HG02884 (cell line): Measurements from ENCODE around the gene FOXL3.

Source experiments
- ATAC-seq: cut with Tn5 transposase; IDR thresholded peaks from one replicate; pipeline ENCODE4 v1.9.1; 2021; ENCODE audit warnings: mild to moderate bottlenecking, moderate library complexity; ENCODE audit not compliant: unreplicated experiment

Gene FOXL3

DNA sequence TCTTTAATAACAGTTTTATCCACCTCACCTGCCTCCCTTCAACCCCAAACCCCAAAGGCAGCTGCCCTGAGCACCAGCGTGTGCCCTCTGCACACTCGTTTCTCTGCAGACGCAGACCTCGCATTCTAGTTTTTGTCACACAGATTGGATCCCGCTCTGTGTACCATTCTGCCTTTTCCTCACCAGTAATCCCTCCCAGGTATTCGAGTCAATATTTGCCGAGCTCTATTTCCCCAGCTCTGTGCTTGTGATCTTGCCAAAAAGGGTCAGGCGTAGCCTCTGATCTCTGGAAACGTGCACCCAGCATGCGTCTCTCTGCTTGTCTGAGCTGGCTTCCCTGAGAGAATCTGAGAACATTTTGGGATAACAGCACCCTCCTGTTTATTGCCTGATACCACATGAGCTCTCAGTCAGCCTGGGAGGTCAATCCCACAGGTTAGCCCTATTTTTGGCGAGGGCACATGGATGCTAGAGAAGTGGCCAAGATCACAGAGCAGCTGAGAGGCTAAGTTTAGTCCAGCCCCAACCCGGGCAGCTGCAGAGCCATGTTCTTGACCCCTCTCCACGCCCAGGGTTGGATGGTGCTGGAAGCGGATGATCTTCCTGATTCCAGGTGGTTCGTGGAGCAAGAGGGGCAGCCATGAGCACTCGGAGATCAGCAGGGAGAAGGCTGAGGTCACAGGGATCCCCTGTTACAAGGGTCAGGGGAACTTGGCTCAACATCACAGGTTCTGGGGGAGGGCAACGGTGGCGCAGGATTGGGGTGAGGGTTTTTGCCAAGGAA, 29.1 kb downstream of the FOXL3 start:
- no peak for ATAC-seq

GRCh38 chr7:320297-320696, 30.3 kb downstream of the FOXL3 start:
- no peak for ATAC-seq

- no peak for ATAC-seq
Measured at GRCh38 chr7:322111-322671, 32.2 kb downstream of the FOXL3 start.

- no peak for ATAC-seq
Measured at GRCh38 chr7:322708-323111, 32.7 kb downstream of the FOXL3 start.

- no peak for ATAC-seq
Measured at GRCh38 chr7:323410-323809, 33.4 kb downstream of the FOXL3 start.

DNA sequence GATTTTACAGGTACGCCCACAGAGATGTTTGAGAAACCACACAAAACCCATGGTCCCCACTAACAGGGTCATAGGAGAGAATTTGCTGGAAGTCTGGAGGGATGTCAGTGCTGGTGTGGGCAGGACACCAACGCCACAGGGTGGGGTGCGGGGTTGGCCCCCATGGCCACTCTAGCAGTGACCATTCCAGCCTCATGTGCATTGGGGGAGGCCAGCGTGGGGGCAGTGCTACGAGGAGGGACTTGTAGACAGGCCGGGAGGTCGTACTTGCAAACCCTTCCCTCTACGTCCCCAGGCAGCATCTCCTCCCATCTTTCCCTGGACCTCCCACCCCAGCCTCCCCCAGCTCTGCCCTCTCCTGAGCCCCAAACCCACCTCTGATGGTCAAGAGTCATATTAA, 34.0 kb downstream of the FOXL3 start:
- no peak for ATAC-seq

DNA sequence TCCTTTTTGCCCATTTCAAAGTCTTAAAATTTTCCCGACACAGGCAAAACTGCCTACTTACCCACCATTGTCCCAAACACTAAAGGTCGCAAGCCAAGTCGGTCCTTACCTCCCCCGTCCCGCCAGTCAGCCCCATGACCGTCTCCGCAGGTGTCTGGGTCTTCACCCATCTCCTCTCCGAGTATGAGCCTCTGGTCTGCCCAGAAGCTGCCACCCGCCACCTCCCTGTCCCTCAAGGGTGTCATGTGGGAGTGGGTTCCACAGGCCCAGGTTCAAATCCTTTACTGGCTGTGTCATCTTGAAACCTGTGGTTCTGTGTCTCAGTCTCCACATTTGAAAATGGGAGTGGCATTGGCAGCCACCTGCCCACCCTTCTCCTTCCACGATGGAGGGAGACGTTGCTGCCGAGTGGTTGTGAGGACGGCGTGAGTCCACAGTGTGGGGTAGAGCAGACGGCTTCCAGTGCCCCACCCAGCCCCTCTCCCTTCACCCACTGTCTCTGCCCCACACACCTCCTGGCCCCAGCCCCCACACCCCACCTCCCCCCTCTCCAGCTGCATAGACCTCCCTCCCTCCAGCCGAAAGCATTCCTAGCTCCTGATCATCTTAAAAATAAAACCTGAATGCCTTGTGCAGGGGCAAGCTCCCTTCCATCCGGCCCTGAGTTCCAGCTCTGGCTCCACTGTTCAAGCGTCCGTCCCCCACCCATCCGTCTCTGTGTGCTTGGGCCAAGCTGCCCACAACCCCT, 35.3 kb downstream of the FOXL3 start:
- ATAC-seq, result no peak

DNA sequence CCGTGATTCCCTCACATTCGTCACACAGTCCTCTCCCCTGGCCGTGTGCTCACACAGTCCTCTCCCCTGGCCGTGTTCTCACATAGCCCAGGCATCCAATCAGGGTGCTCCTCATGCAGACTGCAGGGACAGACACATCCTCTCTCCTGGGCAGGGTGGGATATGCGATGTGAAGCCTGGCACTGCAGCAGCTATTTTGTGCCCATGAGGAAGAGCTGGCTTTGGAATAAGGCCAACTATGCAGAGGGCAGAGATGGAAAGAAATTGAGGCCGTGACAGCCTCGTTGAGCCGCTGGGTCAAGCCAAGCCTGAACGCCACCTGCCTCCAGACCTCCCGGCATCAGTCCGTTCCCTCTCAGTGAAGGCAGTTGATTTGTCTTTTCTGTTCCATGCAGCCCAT, 35.8 kb downstream of the FOXL3 start:
- no peak for ATAC-seq

DNA sequence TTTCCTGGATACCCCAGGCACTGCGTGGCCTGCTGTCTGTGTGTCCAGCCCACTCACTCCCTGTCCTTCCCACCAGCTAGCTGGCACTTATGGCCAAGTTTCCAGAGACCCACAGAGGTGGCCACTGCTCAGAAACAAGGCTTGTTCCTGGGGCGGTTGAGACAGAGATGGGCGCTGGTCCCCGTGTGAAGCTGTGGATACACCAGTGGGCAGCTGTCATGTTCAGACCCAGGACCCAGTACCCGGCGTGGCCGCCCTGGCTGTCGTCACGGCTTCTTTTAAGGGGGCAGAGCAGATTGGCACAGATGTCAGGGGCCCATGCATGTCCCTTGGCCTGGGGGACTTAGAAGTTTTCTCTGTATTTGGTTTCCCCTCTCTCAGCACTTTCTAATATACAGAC, 36.3 kb downstream of the FOXL3 start:
- ATAC-seq, result no peak

DNA sequence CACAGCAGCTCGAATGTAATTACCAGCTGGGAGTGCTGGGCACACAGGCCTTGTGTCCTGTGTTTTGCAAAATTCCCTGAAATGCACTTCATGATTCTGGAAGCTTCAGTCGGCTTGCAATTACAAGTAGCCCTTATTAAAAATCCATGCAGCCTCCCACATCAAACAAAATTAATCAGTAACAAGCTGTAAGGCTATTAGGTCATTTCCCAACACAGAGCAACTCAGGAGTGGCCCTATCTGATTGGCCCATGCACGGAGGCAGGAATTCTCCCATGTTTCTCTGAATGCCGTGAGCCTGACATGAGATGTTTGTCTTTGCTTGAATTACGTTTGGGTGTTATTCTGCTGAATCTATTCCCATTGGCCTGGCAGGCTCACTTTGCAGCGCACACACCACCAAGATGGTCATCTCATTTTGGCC, 36.9 kb downstream of the FOXL3 start:
- ATAC-seq, result no peak

DNA sequence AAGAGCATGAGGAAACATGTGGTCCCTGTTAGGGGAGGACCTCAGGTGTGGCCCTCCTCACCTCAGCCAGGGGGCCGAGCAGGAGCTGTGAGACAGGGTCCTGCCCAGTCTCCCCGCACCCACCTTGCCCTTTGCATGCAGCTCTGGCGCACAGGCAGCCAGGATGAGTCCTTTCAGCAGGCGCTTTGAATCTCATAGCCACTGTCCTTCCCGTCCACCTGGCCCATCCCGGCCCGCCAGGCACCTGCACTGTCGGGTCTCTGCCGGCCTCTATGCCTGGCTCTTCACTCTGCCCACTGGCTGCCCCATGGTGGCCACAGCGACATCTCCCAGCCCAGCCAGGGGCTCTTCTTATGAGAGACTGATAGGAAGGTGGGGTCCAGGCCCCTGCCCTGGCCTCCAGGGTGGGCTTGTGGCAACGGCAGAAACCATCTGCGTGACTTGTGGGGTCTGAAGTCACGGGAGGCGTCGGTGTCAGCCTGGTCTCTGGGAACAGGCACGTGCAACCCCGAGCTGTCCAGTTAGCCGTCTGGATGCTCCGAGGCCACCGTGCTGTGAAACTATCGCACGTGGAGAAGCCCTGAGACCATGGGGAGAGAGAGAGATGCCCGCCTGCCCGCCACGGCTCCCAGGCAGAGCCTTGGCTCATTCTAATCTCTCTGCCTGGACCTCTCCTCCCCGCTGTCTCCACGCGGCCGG, 37.4 kb downstream of the FOXL3 start:
- ATAC-seq, result no peak

GRCh38 chr7:327991-328702, 38.2 kb downstream of the FOXL3 start:
- ATAC-seq, result no peak

- no peak for ATAC-seq
Measured at GRCh38 chr7:329691-330281, 39.8 kb downstream of the FOXL3 start.

DNA sequence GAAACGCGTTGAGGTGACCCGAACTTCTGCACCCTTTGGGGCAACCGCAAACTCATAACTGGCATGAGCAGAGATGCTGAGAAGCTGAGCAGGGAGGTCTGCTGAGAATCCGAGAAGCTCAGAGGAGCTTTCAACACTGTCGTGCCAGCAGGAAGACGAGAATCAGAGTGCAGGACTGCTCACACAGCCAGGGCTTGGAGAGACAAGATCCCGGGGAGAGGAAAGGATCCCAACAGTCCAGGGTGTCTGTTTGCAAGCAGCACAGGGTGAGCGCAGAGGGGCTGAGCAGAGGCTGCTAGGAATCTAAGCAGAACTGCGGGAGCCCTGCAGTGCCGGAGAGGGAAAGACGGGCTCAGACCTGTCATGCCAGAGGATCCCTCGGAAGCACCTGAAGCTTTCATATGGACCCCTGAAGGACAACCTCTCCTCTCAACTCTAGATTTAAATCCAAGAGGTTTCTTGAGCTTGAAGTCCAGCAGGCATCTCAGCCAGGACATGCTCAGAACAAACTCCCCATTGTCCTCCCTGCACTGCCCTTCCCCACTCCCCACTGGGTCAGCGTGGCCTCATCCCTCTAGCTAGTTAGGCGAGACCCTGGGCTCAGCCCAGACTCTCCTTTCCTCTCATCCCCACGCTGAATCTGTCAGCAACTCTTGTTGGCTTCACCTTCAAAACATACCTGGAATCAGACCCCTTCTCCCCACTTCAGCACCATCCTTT, 40.7 kb downstream of the FOXL3 start:
- no peak for ATAC-seq

- ATAC-seq, result no peak
Measured at GRCh38 chr7:332020-332517, 42.1 kb downstream of the FOXL3 start.

- ATAC-seq, result no peak
Measured at GRCh38 chr7:332646-333392, 42.8 kb downstream of the FOXL3 start.

DNA sequence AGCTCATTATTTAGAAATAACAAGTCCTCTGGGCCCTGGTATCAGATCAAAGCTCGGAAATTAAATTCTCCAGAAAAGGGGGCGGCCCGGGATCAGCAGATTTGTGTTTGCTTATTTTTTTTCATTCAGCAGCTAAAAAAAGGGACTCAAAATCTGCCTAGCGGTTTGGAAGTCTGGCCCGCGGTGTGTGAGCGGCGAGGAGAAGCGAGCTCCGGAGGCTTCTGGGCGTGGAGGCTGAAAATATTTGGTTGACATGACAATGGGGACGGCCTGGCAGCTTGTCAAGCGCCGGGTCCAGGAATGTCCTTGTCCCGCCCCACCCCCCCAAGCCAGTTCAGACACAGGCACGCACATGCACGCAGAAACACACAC, 43.4 kb downstream of the FOXL3 start:
- no peak for ATAC-seq

DNA sequence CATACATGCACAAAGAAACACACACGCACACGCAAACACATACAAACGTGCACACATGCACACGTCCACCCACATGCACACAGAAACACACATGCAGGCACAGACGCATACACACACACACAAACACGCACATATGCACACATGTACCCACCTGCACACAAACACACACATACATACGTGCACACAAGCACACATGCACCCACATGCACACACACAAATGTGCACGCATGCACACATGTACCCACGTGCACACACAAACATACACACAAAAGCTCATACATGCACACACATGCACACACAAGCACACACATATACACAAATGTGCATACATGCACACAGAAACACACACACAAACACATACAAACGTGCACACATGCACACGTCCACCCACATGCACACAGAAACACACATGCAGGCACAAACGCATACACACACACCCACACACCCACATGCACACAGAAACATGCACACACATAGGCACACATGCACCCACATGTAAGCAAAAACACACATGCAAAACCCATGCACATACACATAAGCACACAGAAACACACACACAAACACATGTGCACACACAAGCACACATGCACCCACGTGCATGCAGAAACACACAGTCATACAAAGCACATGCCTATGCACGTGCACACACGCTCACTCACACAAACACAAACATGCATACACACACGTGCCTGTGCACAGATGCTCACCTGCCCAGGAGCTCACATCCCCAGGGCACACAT, 44.8 kb downstream of the FOXL3 start:
- ATAC-seq, result no peak
